H1 (cell line): Measurements from ENCODE around the gene KCNJ16. TPM values are rescaled to one million over a fixed set of nuclear protein-coding genes. Genes with fewer than 3 reads are reported as not detected.

Experiments used
- CTCF ChIA-PET: fragments of 300-600 bp; sonication (Branson Sonifier 250); formaldehyde crosslinking; loops from one replicate; lab custom pipeline; 2021; ENCODE audit not compliant: partially characterized antibody; lab: Charles Lee
- POLR2A ChIA-PET: fragments of 300-600 bp; sonication (Branson Sonifier 250); formaldehyde crosslinking; loops from one replicate; lab custom pipeline; 2021; ENCODE audit warnings: inconsistent platforms; ENCODE audit not compliant: partially characterized antibody; lab: Charles Lee
- DNase-seq, 2 experiments: peaks; one replicate each; pipeline versions ENCODE4 v3.0.0 to v3.0.0-alpha.2; 2010 to 2022; ENCODE audit warnings: low spot score in 2 of 2, low read depth in 1 of 2, mixed read lengths in 1 of 2
- FAIRE-seq: peaks from 2 replicates; lab custom pipeline; 2011; peaks lifted over from hg19 to GRCh38; lab: Jason Lieb, UNC
- H2AFZ ChIP-seq: 2 replicates; pipeline ENCODE4 v1.8.1; 2012; ENCODE audit warnings: low read length, inconsistent platforms
- H2AK5ac ChIP-seq: 2 replicates; pipeline ENCODE4 v1.6.1; 2013; ENCODE audit warnings: low read depth, low read length
- H2BK120ac ChIP-seq: replicated peaks from 2 replicates; pipeline ENCODE3; 2013; ENCODE audit warnings: low read depth, low read length, inconsistent platforms
- H2BK12ac ChIP-seq: 2 replicates; pipeline ENCODE4 v1.6.1; 2013; ENCODE audit warnings: low read depth, low read length
- H2BK15ac ChIP-seq: 2 replicates; pipeline ENCODE4 v1.6.1; 2013; ENCODE audit warnings: low read length
- H2BK20ac ChIP-seq: 2 replicates; pipeline ENCODE4 v1.6.1; 2013; ENCODE audit warnings: low read length
- H2BK5ac ChIP-seq: 2 replicates; pipeline ENCODE4 v1.6.1; 2013; ENCODE audit warnings: low read depth, low read length
- H3K14ac ChIP-seq: 2 replicates; pipeline ENCODE4 v1.6.1; 2013; ENCODE audit warnings: inconsistent platforms; ENCODE audit not compliant: insufficient read length
- H3K18ac ChIP-seq: 2 replicates; pipeline ENCODE4 v1.6.1; 2013; ENCODE audit warnings: low read length; ENCODE audit errors: extremely low read depth
- H3K23ac ChIP-seq: 2 replicates; pipeline ENCODE4 v1.6.1; 2013; ENCODE audit warnings: inconsistent platforms; ENCODE audit not compliant: insufficient read length
- H3K23me2 ChIP-seq: 2 replicates; pipeline ENCODE4 v1.6.1; 2013; ENCODE audit warnings: low read depth, low read length
- H3K27ac ChIP-seq: 2 replicates; pipeline ENCODE4 v1.6.1; 2011; ENCODE audit warnings: low read depth, low read length, inconsistent platforms
- H3K27me3 ChIP-seq, 4 experiments: replicated peaks in 1 of 4; 1 replicate in 1 of 4; 2 replicates in 3 of 4; pipeline versions ENCODE4 v1.6.1 to v1.8.1; 2011 to 2013; ENCODE audit warnings: low read length in 3 of 4, mild to moderate bottlenecking in 3 of 4, inconsistent platforms in 2 of 4, mixed read lengths in 2 of 4, moderate library complexity in 1 of 4; ENCODE audit not compliant: control insufficient read depth in 3 of 4, insufficient read depth in 3 of 4; ENCODE audit errors: extremely low read depth in 1 of 4
- H3K36me3 ChIP-seq, 4 experiments: 2 replicates each; pipeline versions ENCODE4 v1.6.1 to v1.8.1; 2011 to 2013; ENCODE audit warnings: mild to moderate bottlenecking in 4 of 4, low read length in 3 of 4, moderate library complexity in 2 of 4, control low read depth in 1 of 4, inconsistent platforms in 1 of 4; ENCODE audit not compliant: insufficient read depth in 4 of 4, control insufficient read depth in 2 of 4
- H3K4ac ChIP-seq: replicated peaks from 2 replicates; pipeline ENCODE3; 2013; ENCODE audit warnings: low read length, low read depth, mixed read lengths, inconsistent platforms; ENCODE audit not compliant: insufficient read length
- H3K4me1 ChIP-seq, 4 experiments: replicated peaks in 1 of 4; 1 replicate in 1 of 4; 2 replicates in 3 of 4; pipeline versions ENCODE4 v1.6.1 to v1.8.1; 2011 to 2013; ENCODE audit warnings: low read length in 3 of 4, inconsistent platforms in 2 of 4, mixed read lengths in 1 of 4; ENCODE audit not compliant: insufficient read depth in 4 of 4, control insufficient read depth in 3 of 4
- H3K4me2 ChIP-seq, 2 experiments: 2 replicates each; pipeline versions ENCODE4 v1.6.1 to v1.8.1; 2011 to 2013; ENCODE audit warnings: low read depth in 2 of 2, low read length in 2 of 2, control low read depth in 1 of 2, inconsistent platforms in 1 of 2, mild to moderate bottlenecking in 1 of 2; ENCODE audit not compliant: insufficient read depth in 1 of 2
- H3K4me3 ChIP-seq, 4 experiments: fragments of 200-600, 300-600 bp in 1 of 4; sonication (generic), shearing (Covaris generic), sonication (Bioruptor Twin) in 1 of 4; 2 replicates each; pipeline versions ENCODE4 v1.5.1 to v1.8.1; 2011 to 2016; ENCODE audit warnings: low read length in 4 of 4, low read depth in 3 of 4, control low read depth in 2 of 4, inconsistent platforms in 2 of 4, mild to moderate bottlenecking in 2 of 4, mixed read lengths in 1 of 4, moderate library complexity in 1 of 4; ENCODE audit not compliant: insufficient read depth in 2 of 4; ENCODE audit errors: extremely low read depth in 1 of 4
- H3K56ac ChIP-seq: replicated peaks from 2 replicates; pipeline ENCODE3; 2013; ENCODE audit warnings: low read depth, mild to moderate bottlenecking, mixed read lengths, low read length, inconsistent platforms; ENCODE audit not compliant: insufficient read length
- H3K79me1 ChIP-seq: 2 replicates; pipeline ENCODE4 v1.6.1; 2013; ENCODE audit warnings: low read depth, low read length, control low read depth
- H3K79me2 ChIP-seq, 2 experiments: 2 replicates each; pipeline versions ENCODE4 v1.6.1 to v1.8.1; 2012 to 2013; ENCODE audit warnings: low read length in 2 of 2, mild to moderate bottlenecking in 2 of 2, inconsistent platforms in 1 of 2; ENCODE audit not compliant: insufficient read depth in 2 of 2, control insufficient read depth in 1 of 2
- H3K9ac ChIP-seq, 4 experiments: replicated peaks in 1 of 4; 1 replicate in 1 of 4; 2 replicates in 3 of 4; pipeline versions ENCODE4 v1.6.1 to v1.8.1; 2011 to 2013; ENCODE audit warnings: low read depth in 3 of 4, low read length in 3 of 4, control low read depth in 2 of 4, mild to moderate bottlenecking in 2 of 4, moderate library complexity in 2 of 4, inconsistent platforms in 1 of 4; ENCODE audit errors: extremely low read depth in 1 of 4
- H3K9me3 ChIP-seq, 2 experiments: 2 replicates each; pipeline versions ENCODE4 v1.6.1 to v1.8.1; 2012 to 2013; ENCODE audit warnings: mild to moderate bottlenecking in 2 of 2, moderate library complexity in 2 of 2, control low read depth in 1 of 2, inconsistent platforms in 1 of 2, low read depth in 1 of 2, low read length in 1 of 2, mixed read lengths in 1 of 2; ENCODE audit not compliant: insufficient read depth in 2 of 2
- H4K20me1 ChIP-seq, 2 experiments: replicated peaks in 1 of 2; 2 replicates each; pipeline versions ENCODE3 to v1.8.1; 2011 to 2013; ENCODE audit warnings: inconsistent platforms in 2 of 2, low read length in 2 of 2, mild to moderate bottlenecking in 1 of 2; ENCODE audit not compliant: insufficient read depth in 2 of 2, control insufficient read depth in 1 of 2
- H4K5ac ChIP-seq: 2 replicates; pipeline ENCODE4 v1.6.1; 2013; ENCODE audit warnings: low read length, low read depth, mixed read lengths, inconsistent platforms; ENCODE audit not compliant: insufficient read length
- H4K8ac ChIP-seq: 2 replicates; pipeline ENCODE4 v1.8.0; 2013; ENCODE audit warnings: mild to moderate bottlenecking, moderate library complexity, low read length, inconsistent platforms; ENCODE audit not compliant: insufficient read depth; ENCODE audit errors: extremely low read depth
- H4K91ac ChIP-seq: replicated peaks from 2 replicates; pipeline ENCODE3; 2013; ENCODE audit warnings: low read length, mixed read lengths, inconsistent platforms; ENCODE audit not compliant: insufficient read length
- BRCA1 ChIP-seq: IDR thresholded peaks from 2 replicates; pipeline ENCODE4 v1.6.1; 2012; ENCODE audit warnings: low read depth, low read length, improper control_type of control experiment
- JUND ChIP-seq: IDR thresholded peaks from 2 replicates; pipeline ENCODE4 v1.6.1; 2011; ENCODE audit warnings: mild to moderate bottlenecking, improper control_type of control experiment, low read length
- KDM4A ChIP-seq: IDR thresholded peaks from one replicate; pipeline ENCODE4 v1.7.1; 2012; ENCODE audit warnings: low read depth, mild to moderate bottlenecking, moderate library complexity, low read length, inconsistent platforms; ENCODE audit not compliant: severe bottlenecking
- MAX ChIP-seq: IDR thresholded peaks from 2 replicates; pipeline ENCODE4 v1.6.1; 2012; ENCODE audit warnings: inconsistent platforms
- POU5F1 ChIP-seq: IDR thresholded peaks from 2 replicates; pipeline ENCODE4 v1.6.1; 2011; ENCODE audit warnings: low read depth, mild to moderate bottlenecking, low read length, moderate library complexity
- TBP ChIP-seq: IDR thresholded peaks from 2 replicates; pipeline ENCODE4 v1.6.1; 2011; ENCODE audit warnings: low read depth, low read length, improper control_type of control experiment
- WGBS, 2 experiments: shearing (Covaris generic) in 1 of 2; methylation state at CpG; one replicate each; pipeline versions ENCODE4 v1.1.6 to v1.1.7; 2013 to 2015; ENCODE audit warnings: low lambda C conversion rate in 2 of 2, mixed read lengths in 2 of 2, inconsistent platforms in 1 of 2, low coverage in 1 of 2, missing lambda C conversion rate in 1 of 2; ENCODE audit not compliant: insufficient replicate concordance in 2 of 2, insufficient coverage in 1 of 2, insufficient read length in 1 of 2; ENCODE audit errors: extremely low coverage in 1 of 2, missing lambda C conversion rate in 1 of 2; 5-methylcytosine and 5-hydroxymethylcytosine counted together
- polyA plus RNA-seq, 7 experiments: library from polyadenylated mRNA; depleted of rRNA in 3 of 7; stranded (reverse) in 5 of 7; unstranded in 2 of 7; fragments of >200 nt in 5 of 7; fragments of 200-250 nt in 2 of 7; gene quantifications; 1 replicate in 5 of 7; 2 replicates in 1 of 7; 4 replicates in 1 of 7; pipeline versions ENCODE4 v1.2.1 to v1.2.3, GENCODE V29; 2011 to 2013; ENCODE audit warnings: missing spikeins in 2 of 7, mixed read lengths in 2 of 7
- total RNA-seq: library from RNA; stranded (reverse); fragmentation: NEBNext Ultra II Directional; extraction: Animal tissue kit (Norgen Biotek cat#: 25700); gene quantifications from 2 replicates; pipeline ENCODE4 v1.2.1, GENCODE V29; 2021

The KCNJ16 gene
- total and polyA plus RNA-seq, 2 of the 8 experiments (the other 6 are each of a cell fraction or from before 2014, with no cell fraction given), result not detected

- no peak overlapping the region for H3K4ac ChIP-seq
- FAIRE-seq, result no peak
- H3K18ac ChIP-seq, result no peak overlapping the region
- no peak overlapping the region for H4K91ac ChIP-seq
- no peak overlapping the region for H2AK5ac ChIP-seq
- H3K23me2 ChIP-seq, result no peaks in the 10 kb centered on the region
- no peak for DNase-seq
- no peak overlapping the region for H2BK5ac ChIP-seq
- no peak overlapping the region for H2AFZ ChIP-seq
- no peak overlapping the region for H3K27ac ChIP-seq
- H4K5ac ChIP-seq, result no peak overlapping the region
- H3K9ac ChIP-seq, result no peak overlapping the region
- no peaks in the 10 kb centered on the region for H4K20me1 ChIP-seq
- 90% methylated on average over 4 of the region's 4 CpGs; no CpG with 5 or more reads in 1 of the 2 experiments for WGBS, 2 experiments
- H3K79me1 ChIP-seq, result no peaks in the 10 kb centered on the region
- H3K4me1 ChIP-seq, result no peaks in the 10 kb centered on the region
- H3K4me3 ChIP-seq, result no peak overlapping the region
- no peaks in the 10 kb centered on the region for H3K9me3 ChIP-seq
- H3K14ac ChIP-seq, result no peak overlapping the region
- H3K79me2 ChIP-seq, result no peaks in the 10 kb centered on the region
- H2BK12ac ChIP-seq, result no peak overlapping the region
- no peak overlapping the region for H3K23ac ChIP-seq
- no peaks in the 10 kb centered on the region for H3K27me3 ChIP-seq
- H2BK120ac ChIP-seq, result no peak overlapping the region
- ChIA-PET CTCF (interaction anchor here (0.7 kb wide), 1 partner anchor 170 kb away, joined by 3 read pairs; no protein-coding TSS in a partner anchor), POLR2A (no interaction called here)
- H2BK15ac ChIP-seq, result no peak overlapping the region
- H4K8ac ChIP-seq, result no peak overlapping the region
- H3K36me3 ChIP-seq, result no peaks in the 10 kb centered on the region
- no peak overlapping the region for H2BK20ac ChIP-seq
- no peak overlapping the region for H3K56ac ChIP-seq
- no peak for TF ChIP-seq MAX
- TF ChIP-seq JUND, result no peak
- no peak for TF ChIP-seq KDM4A
- no peak for TF ChIP-seq POU5F1
- TF ChIP-seq TBP, result no peak
- no peak for TF ChIP-seq BRCA1
- no peak overlapping the region for H3K4me2 ChIP-seq
Observed at GRCh38 chr17:70158180-70158579, 83.2 kb downstream of the KCNJ16 start.
